ENCODE data around the gene GHDC.

- TF ChIP-seq, protein P1, sequence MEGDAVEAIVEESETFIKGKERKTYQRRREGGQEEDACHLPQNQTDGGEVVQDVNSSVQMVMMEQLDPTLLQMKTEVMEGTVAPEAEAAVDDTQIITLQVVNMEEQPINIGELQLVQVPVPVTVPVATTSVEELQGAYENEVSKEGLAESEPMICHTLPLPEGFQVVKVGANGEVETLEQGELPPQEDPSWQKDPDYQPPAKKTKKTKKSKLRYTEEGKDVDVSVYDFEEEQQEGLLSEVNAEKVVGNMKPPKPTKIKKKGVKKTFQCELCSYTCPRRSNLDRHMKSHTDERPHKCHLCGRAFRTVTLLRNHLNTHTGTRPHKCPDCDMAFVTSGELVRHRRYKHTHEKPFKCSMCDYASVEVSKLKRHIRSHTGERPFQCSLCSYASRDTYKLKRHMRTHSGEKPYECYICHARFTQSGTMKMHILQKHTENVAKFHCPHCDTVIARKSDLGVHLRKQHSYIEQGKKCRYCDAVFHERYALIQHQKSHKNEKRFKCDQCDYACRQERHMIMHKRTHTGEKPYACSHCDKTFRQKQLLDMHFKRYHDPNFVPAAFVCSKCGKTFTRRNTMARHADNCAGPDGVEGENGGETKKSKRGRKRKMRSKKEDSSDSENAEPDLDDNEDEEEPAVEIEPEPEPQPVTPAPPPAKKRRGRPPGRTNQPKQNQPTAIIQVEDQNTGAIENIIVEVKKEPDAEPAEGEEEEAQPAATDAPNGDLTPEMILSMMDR (IDR thresholded peaks at IDR 0.05) = no peak
- TF ChIP-seq POLR2A (IDR thresholded peaks at IDR 0.05) = no peak
These were observed 47.2 kb downstream of the GHDC start for GRCh38 chr17:42146911-42147607.

All from Peyer's patch (tissue), 4 donors.